Measurements from ENCODE around the gene ARHGAP21.

Gene ARHGAP21

GRCh38 chr10:24756283-24756682 lies 32.6 kb upstream of the ARHGAP21 start:
- TF ChIP-seq CTCF (IDR thresholded peaks at IDR 0.05; ENCODE audit: insufficient read depth, low read depth, low read length, missing control alignments): no peak
- no peak overlapping the region for H3K4me3 ChIP-seq (ENCODE audit: low read length)
- DNase-seq (ENCODE audit: low read depth): peak; percentile 65

- no peak overlapping the region for H3K4me3 ChIP-seq (ENCODE audit: low read length)
- TF ChIP-seq CTCF (IDR thresholded peaks at IDR 0.05; ENCODE audit: insufficient read depth, low read depth, low read length, missing control alignments): no peak
- no peak for DNase-seq (ENCODE audit: low read depth)
Observed at GRCh38 chr10:24751716-24752115, 28.0 kb upstream of the ARHGAP21 start.

- no peak for DNase-seq (ENCODE audit: low read depth)
Observed at GRCh38 chr10:24750695-24751094, 27.0 kb upstream of the ARHGAP21 start.

GRCh38 chr10:24748214-24748613 lies 24.5 kb upstream of the ARHGAP21 start:
- no peak for DNase-seq (ENCODE audit: low read depth)
- no peak overlapping the region for H3K4me3 ChIP-seq (ENCODE audit: low read length)
- no peak for TF ChIP-seq CTCF (IDR thresholded peaks at IDR 0.05; ENCODE audit: insufficient read depth, low read depth, low read length, missing control alignments)

More at GRCh38 chr10:24750695-24751094, 27.0 kb upstream of the ARHGAP21 start:
- H3K4me3 ChIP-seq (ENCODE audit: low read length): no peak overlapping the region
- TF ChIP-seq CTCF (IDR thresholded peaks at IDR 0.05; ENCODE audit: insufficient read depth, low read depth, low read length, missing control alignments): no peak

GRCh38 chr10:24744946-24745345 lies 21.3 kb upstream of the ARHGAP21 start:
- no peak for DNase-seq (ENCODE audit: low read depth)
- no peak for TF ChIP-seq CTCF (IDR thresholded peaks at IDR 0.05; ENCODE audit: insufficient read depth, low read depth, low read length, missing control alignments)
- H3K4me3 ChIP-seq (ENCODE audit: low read length): no peak overlapping the region

GRCh38 chr10:24740714-24741113 lies 17.0 kb upstream of the ARHGAP21 start:
- no peak overlapping the region for H3K4me3 ChIP-seq (ENCODE audit: low read length)
- no peak for DNase-seq (ENCODE audit: low read depth)
- no peak for TF ChIP-seq CTCF (IDR thresholded peaks at IDR 0.05; ENCODE audit: insufficient read depth, low read depth, low read length, missing control alignments)

- H3K4me3 ChIP-seq (ENCODE audit: low read length): no peak overlapping the region
- TF ChIP-seq CTCF (IDR thresholded peaks at IDR 0.05; ENCODE audit: insufficient read depth, low read depth, low read length, missing control alignments): no peak
- no peak for DNase-seq (ENCODE audit: low read depth)
Observed at GRCh38 chr10:24737001-24737400, 13.3 kb upstream of the ARHGAP21 start.
